HepG2 (cell line): ENCODE data around the gene CABP2. TPM values are rescaled to one million over a fixed set of nuclear protein-coding genes. Genes with fewer than 3 reads are reported as not detected.
A peak's percentile ranks its signal among the peaks of the same experiment; 100 is the strongest.

ENCODE experiments used
- GABPA ChIP-seq, 2 experiments: IDR thresholded peaks; 2 replicates each; pipeline ENCODE4 v1.6.1; 2011 to 2016; ENCODE audit warnings: low read depth in 2 of 2, low read length in 1 of 2, missing biosample characterization in 1 of 2, missing genetic modification characterization in 1 of 2
- GABPB1 ChIP-seq: IDR thresholded peaks from 2 replicates; pipeline ENCODE4 v1.6.1; 2016; ENCODE audit warnings: mild to moderate bottlenecking, missing genetic modification reagents, moderate library complexity, missing compliant biosample characterization
- LCORL ChIP-seq, 2 experiments: fragments of 450-650 bp in 1 of 2; sonication (generic) in 1 of 2; formaldehyde crosslinking in 1 of 2; IDR thresholded peaks; 2 replicates each; pipeline versions ENCODE4 v1.5.0 to v1.6.1; 2017 to 2020; ENCODE audit warnings: antibody characterized with exemption in 1 of 2, missing genetic modification reagents in 1 of 2
- RFXAP ChIP-seq: sonication (generic); formaldehyde crosslinking; IDR thresholded peaks from 2 replicates; pipeline ENCODE4 v1.4.0; 2020; ENCODE audit warnings: missing genetic modification reagents, borderline replicate concordance
- SALL2 ChIP-seq: sonication (generic); formaldehyde crosslinking; IDR thresholded peaks from 2 replicates; pipeline ENCODE4 v1.8.1; 2023; ENCODE audit warnings: mild to moderate bottlenecking, missing genetic modification reagents, inconsistent platforms
- SCMH1 ChIP-seq: sonication (generic); formaldehyde crosslinking; IDR thresholded peaks from 2 replicates; pipeline ENCODE4 v1.9.0; 2021; ENCODE audit warnings: missing genetic modification reagents, mild to moderate bottlenecking, borderline replicate concordance
- SMAD3 ChIP-seq: sonication (generic); formaldehyde crosslinking; IDR thresholded peaks from 2 replicates; pipeline ENCODE4 v1.4.0; 2020; ENCODE audit warnings: missing genetic modification reagents
- SOX6 ChIP-seq, 2 experiments: fragments of 450-650 bp in 1 of 2; sonication (generic) in 1 of 2; formaldehyde crosslinking in 1 of 2; IDR thresholded peaks; 2 replicates each; pipeline versions ENCODE4 v1.4.0 to v1.6.1; 2017 to 2020; ENCODE audit warnings: antibody characterized with exemption in 1 of 2, mild to moderate bottlenecking in 1 of 2, missing genetic modification reagents in 1 of 2
- TBX2 ChIP-seq: sonication (generic); formaldehyde crosslinking; IDR thresholded peaks from 2 replicates; pipeline ENCODE4 v1.5.0; 2020; ENCODE audit warnings: missing genetic modification reagents, mild to moderate bottlenecking, borderline replicate concordance
- TBX3 ChIP-seq: fragments of 450-650 bp; IDR thresholded peaks from 2 replicates; pipeline ENCODE4 v1.6.1; 2017; ENCODE audit warnings: antibody characterized with exemption, mild to moderate bottlenecking, inconsistent platforms, borderline replicate concordance
- ZBTB40 ChIP-seq, 2 experiments: fragments of 450-650 bp in 1 of 2; sonication (generic) in 1 of 2; formaldehyde crosslinking in 1 of 2; IDR thresholded peaks; 2 replicates each; pipeline versions ENCODE4 v1.6.1 to v1.8.0; 2016 to 2022; ENCODE audit warnings: antibody characterized with exemption in 1 of 2, mild to moderate bottlenecking in 1 of 2, missing genetic modification reagents in 1 of 2
- ZNF547 ChIP-seq: sonication (generic); formaldehyde crosslinking; IDR thresholded peaks from 2 replicates; pipeline ENCODE4 v1.5.1; 2020; ENCODE audit warnings: mild to moderate bottlenecking, missing genetic modification reagents
- ZNF563 ChIP-seq: sonication (generic); formaldehyde crosslinking; IDR thresholded peaks from 2 replicates; pipeline ENCODE4 v1.8.0; 2022; ENCODE audit warnings: mild to moderate bottlenecking, moderate library complexity, missing genetic modification reagents
- ZNF883 ChIP-seq: sonication (generic); formaldehyde crosslinking; IDR thresholded peaks from 2 replicates; pipeline ENCODE4 v1.5.1; 2020; ENCODE audit warnings: mild to moderate bottlenecking, missing genetic modification reagents; ENCODE audit errors: not compliant biosample characterization
- polyA plus RNA-seq, 8 experiments: library from polyadenylated mRNA; depleted of rRNA in 3 of 8; stranded (reverse) in 7 of 8; unstranded in 1 of 8; fragments of >200 nt; fragmentation: Illumina TruSeq in 4 of 8; extraction: Trizol in 4 of 8; gene quantifications; 2 replicates each; pipeline versions ENCODE4 v1.2.1 to v1.2.3, GENCODE V29; 2011 to 2016; ENCODE audit warnings: low read depth in 4 of 8, missing spikeins in 1 of 8, mixed read lengths in 1 of 8; ENCODE audit not compliant: insufficient read depth in 1 of 8
- total RNA-seq, 5 experiments: library from RNA; depleted of rRNA; stranded (reverse); fragments of >200 nt; fragmentation: Illumina TruSeq; extraction: Trizol; gene quantifications; 2 replicates each; pipeline ENCODE4 v1.2.3, GENCODE V29; 2016; ENCODE audit warnings: low read depth in 1 of 5
- TF ChIP-seq, protein P1 (sequence below): sonication (generic); formaldehyde crosslinking; IDR thresholded peaks from 2 replicates; pipeline ENCODE4; 2020; ENCODE audit warnings: missing genetic modification reagents, mild to moderate bottlenecking, borderline replicate concordance

The CABP2 gene
- total and polyA plus RNA-seq, 2 of the 13 experiments (the other 11 are each of a cell fraction or from before 2014, with no cell fraction given): not detected

DNA sequence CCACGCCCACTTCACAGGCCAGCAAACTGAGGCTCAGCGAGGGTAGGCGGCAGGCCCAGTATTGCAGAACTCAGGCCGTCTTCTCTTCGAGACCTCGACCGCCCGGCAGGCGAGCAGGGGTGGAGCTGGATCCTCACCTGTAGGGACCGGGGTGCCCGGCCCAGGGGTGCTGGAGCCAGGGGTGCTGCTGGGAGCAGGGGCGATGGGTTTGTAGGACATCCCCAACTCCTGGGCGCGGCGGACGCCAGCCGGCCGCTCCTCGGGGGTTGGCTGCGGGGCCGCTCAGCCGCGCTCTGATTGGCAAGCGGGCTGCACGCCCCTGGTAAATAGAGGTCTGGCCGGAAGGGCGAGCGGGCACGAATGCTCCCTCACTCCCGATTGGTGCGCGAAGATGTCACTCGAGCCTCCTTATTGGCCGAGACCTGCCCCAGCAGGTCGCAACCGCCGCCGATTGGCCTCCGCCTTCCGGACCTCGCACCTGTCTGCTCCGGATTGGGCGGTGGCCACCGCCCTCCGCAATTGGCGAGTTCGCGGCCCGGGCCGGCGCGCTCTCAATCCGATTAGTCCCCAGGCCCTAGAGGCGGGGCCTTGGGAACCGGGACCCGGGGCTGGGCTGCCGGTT is 15.3 kb downstream of the CABP2 start, which contains the start of gene CDK2AP2 (continued):
- TF ChIP-seq, protein P1, sequence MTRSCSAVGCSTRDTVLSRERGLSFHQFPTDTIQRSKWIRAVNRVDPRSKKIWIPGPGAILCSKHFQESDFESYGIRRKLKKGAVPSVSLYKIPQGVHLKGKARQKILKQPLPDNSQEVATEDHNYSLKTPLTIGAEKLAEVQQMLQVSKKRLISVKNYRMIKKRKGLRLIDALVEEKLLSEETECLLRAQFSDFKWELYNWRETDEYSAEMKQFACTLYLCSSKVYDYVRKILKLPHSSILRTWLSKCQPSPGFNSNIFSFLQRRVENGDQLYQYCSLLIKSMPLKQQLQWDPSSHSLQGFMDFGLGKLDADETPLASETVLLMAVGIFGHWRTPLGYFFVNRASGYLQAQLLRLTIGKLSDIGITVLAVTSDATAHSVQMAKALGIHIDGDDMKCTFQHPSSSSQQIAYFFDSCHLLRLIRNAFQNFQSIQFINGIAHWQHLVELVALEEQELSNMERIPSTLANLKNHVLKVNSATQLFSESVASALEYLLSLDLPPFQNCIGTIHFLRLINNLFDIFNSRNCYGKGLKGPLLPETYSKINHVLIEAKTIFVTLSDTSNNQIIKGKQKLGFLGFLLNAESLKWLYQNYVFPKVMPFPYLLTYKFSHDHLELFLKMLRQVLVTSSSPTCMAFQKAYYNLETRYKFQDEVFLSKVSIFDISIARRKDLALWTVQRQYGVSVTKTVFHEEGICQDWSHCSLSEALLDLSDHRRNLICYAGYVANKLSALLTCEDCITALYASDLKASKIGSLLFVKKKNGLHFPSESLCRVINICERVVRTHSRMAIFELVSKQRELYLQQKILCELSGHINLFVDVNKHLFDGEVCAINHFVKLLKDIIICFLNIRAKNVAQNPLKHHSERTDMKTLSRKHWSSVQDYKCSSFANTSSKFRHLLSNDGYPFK (CRISPR knock-in tag): peak; percentile 28; the same call in 1 of the 2 replicates
- TF ChIP-seq GABPA (IDR thresholded peaks at IDR 0.05; ENCODE audit: low read depth, low read length): no peak
- TF ChIP-seq GABPA (CRISPR knock-in tag; IDR thresholded peaks at IDR 0.05; ENCODE audit: low read depth): peak; percentile 85
- no peak for TF ChIP-seq ZBTB40 (IDR thresholded peaks at IDR 0.05)
- peak; percentile 77; the same call in 1 of the 2 replicates for TF ChIP-seq ZBTB40 (CRISPR knock-in tag; IDR thresholded peaks at IDR 0.05)
- no peak for TF ChIP-seq LCORL (IDR thresholded peaks at IDR 0.05)
- TF ChIP-seq LCORL (CRISPR knock-in tag; IDR thresholded peaks at IDR 0.05): peak; percentile 44; the same call in 1 of the 2 replicates
- TF ChIP-seq SCMH1 (CRISPR knock-in tag): no peak
- TF ChIP-seq SOX6 (IDR thresholded peaks at IDR 0.05): no peak
- TF ChIP-seq SOX6 (CRISPR knock-in tag; IDR thresholded peaks at IDR 0.05): peak; percentile 24
- 0 out of 2 replicates have a peak, but pooled peaks have one; percentile 36 for TF ChIP-seq TBX3
- TF ChIP-seq RFXAP (CRISPR knock-in tag): peak; percentile 65
- 0 out of 2 replicates have a peak, but pooled peaks have one; percentile 23 for TF ChIP-seq SMAD3
- TF ChIP-seq ZNF563: peak; percentile 67
- TF ChIP-seq SALL2 (CRISPR knock-in tag): peak; percentile 23; the same call in 1 of the 2 replicates
- peak; percentile 70 for TF ChIP-seq TBX2
- peak; percentile 17 for TF ChIP-seq ZNF547
- TF ChIP-seq GABPB1: peak; percentile 93
- peak; percentile 27 for TF ChIP-seq ZNF883 (CRISPR knock-in tag)
